Stimulated activated CD4-positive, alpha-beta T cell treated with anti-CD3 and anti-CD28 coated beads, Interleukin-15, amount 100 ng/mL, for 48 hours (primary cell): ENCODE measurements around the gene PNN.
"Not testable (repeated sequence)": the region's sequence is repeated elsewhere in the genome, so short reads cannot be mapped to it uniquely, and the experiment has no call there.

Source experiments
- DNase-seq, 2 donors: peaks; one replicate each; pipeline ENCODE4 v3.0.0-alpha.2; 2020; ENCODE audit warnings: low read depth in 2 of 2

The PNN gene

DNA sequence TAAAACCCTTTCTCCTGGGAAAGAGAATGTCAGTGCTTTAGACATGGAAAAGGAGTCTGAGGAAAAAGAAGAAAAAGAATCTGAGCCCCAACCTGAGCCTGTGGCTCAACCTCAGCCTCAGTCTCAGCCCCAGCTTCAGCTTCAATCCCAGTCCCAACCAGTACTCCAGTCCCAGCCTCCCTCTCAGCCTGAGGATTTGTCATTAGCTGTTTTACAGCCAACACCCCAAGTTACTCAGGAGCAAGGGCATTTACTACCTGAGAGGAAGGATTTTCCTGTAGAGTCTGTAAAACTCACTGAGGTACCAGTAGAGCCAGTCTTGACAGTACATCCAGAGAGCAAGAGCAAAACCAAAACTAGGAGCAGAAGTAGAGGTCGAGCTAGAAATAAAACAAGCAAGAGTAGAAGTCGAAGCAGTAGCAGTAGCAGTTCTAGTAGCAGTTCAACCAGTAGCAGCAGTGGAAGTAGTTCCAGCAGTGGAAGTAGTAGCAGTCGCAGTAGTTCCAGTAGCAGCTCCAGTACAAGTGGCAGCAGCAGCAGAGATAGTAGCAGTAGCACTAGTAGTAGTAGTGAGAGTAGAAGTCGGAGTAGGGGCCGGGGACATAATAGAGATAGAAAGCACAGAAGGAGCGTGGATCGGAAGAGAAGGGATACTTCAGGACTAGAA is 6.1 kb downstream of the PNN start:
- no peak for DNase-seq

DNA sequence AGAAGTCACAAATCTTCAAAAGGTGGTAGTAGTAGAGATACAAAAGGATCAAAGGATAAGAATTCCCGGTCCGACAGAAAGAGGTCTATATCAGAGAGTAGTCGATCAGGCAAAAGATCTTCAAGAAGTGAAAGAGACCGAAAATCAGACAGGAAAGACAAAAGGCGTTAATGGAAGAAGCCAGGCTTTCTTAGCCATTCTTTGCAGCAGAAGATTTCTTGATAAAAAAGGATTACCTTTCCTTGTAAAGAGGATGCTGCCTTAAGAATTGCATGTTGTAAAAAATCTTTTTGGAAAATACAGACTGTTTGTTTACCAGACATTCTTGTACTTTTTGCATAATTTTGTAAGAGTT is 6.6 kb downstream of the PNN start:
- no peak for DNase-seq

GRCh38 chr14:39182770-39183684 is 8.0 kb downstream of the PNN start:
- DNase-seq = no peak

GRCh38 chr14:39183685-39184003 is 8.6 kb downstream of the PNN start:
- DNase-seq = not testable (repeated sequence)

DNA sequence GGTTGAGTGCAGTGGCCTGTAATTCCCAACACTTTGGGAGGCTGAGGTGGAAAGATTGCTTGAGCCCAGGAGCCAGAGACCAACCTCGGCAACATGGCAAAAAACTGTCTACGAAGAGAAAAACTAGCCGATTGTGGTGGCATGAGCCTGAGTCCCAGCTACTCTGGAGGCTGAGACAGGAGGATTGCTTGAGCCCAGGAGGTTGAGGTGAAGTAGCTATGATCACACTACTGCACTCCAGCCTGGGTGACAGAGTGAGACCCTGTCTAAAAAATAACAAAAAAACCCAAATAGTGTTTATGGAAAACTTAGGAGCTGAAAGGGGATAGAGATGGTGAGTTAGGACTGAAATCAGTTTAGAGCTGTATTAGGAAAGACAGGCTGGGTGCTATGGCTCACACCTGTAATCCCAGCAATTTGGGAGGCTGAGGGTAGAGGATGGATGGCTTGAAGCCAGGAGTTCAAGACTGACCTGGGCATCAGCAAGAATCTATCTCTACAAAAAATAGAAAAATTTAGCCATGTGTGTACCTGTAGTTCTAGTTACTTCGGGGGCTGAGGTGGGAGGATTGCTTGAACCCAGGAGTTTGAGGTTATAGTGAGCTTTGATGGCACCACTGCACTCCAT is 9.7 kb downstream of the PNN start:
- DNase-seq = no peak

DNA sequence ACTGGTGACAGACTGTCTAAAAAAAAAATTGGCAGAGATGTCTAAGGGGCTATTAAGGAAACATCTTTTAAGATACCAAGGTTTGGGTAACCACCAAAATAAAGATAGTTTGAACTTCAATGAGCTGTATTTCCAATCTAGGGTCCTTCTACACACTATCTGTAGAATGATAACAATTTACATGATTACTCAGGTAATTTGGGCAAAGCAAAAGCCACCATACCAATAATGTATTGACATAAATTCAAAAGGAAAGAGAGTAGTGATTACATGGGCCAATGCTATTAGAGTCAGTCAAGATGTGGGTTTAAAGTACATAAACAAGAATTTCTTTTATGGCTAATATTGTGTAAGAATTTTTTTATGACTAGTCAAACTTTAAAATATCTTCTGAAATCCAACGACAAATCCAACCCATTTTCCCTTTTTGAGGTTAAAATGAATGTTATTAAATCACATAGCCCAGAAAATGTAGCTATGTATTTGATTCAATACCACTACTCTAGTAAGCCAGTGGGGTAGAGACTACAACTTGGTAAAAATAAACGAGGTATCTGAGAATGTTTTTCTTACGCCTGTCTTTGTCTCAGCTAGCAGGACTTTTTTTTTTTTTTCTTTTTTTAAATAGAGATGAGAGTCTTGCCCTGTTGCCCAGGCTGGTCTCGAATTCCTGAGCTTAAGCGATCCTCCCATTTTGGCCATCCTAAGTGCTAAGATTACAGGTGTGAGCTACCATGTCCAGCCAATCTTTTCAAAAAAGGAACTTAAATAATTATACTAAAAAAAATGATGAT is 10.4 kb downstream of the PNN start:
- DNase-seq = no peak

- no peak for DNase-seq
These were observed 12.0 kb downstream of the PNN start for GRCh38 chr14:39186941-39187525.

DNA sequence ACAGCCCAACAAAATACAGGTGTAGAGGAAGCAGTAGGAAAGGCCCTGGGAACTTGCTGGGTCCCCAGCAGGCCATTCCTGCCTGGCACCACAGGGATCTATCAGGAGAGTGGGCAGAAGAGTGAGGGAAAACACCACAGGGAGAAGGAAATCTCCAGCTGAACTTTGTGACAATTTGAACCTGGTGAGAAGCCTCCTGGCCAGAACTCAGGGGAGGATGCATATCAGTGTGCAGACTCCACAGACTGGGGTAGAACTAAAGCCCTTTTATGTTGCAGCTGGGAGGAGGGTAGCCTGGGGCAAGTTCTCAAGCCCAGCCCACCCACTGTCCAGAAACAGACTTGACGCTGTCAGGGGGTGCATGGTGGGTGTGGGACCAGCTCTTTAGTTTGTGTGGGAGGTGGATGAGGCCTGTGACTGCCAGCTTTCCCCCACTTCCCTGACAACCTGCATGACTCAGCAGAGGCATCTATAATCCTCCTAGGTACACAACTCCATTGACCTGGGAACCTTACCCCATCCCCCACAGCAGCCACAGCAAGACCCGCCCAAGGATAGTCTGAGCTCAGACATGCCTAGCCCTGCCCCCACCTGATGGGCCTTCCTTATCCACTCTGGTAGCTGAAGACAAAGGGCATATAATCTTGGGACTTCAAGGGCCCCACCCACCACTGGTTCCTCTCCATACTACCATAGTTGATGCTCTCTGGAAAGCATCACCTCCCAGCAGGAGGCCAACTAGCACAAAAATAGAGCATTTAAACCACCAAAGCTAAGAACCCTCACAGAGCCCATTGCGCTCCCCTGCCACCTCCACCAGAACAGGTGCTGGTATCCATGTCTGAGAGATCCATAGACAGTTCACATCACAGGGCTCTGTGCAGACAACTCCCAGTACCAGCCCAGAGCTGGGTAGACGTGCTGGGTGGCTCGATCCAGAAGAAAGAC is 28.9 kb downstream of the PNN start:
- no peak for DNase-seq

DNA sequence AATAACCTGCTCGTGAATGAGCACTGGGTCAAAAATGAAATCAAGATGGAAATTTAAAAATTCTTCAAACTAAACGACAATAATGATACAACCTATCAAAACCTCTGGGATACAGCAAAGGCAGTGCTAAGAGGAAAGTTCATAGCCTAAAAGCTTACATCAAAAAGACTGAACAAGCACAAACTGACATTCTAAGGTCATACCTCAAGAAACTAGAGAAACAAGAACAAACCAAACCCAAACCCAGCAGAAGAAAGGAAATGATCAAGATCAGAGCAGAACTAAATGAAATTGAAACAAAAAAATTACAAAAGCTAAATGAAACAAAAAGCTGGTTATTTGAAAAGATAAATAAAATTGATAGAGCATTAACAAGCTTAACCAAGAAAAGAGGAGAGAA is 32.4 kb downstream of the PNN start:
- DNase-seq = not testable (repeated sequence)

GRCh38 chr14:39211109-39211741 is 36.2 kb downstream of the PNN start:
- no peak for DNase-seq

GRCh38 chr14:39212034-39212433 is 37.0 kb downstream of the PNN start:
- no peak for DNase-seq

- no peak for DNase-seq
These were observed 37.6 kb downstream of the PNN start for GRCh38 chr14:39212693-39213092.

- DNase-seq = no peak
These were observed 42.3 kb downstream of the PNN start for GRCh38 chr14:39217214-39217879.

DNA sequence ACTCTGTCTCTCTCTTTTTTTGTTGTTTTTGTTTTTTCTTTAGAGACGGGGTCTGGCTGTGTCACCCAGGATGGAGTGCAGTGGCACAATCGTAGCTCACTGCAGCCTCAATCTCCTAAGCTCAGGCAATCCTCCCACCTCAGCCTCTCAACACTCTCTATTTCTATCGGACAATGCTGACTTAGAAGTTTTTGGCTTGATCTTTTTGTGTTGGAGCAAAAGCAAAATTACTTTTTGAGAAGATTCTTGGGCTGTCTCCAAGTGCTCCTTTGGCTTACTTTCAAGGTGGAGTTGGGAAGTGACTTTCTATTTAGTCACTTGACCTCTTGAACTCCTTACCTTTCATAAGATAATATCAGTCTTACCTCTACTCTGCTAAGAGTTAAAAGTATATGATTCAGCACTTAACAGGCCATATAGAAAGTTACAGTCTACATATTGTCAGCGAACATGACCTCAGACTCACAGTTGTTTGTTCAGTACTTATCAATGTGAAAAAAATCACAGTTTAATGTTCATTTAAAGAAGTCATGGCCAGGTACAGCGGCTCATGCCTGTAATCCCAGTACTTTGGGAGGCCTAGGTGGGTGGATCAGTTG is 43.2 kb downstream of the PNN start:
- DNase-seq = no peak

DNA sequence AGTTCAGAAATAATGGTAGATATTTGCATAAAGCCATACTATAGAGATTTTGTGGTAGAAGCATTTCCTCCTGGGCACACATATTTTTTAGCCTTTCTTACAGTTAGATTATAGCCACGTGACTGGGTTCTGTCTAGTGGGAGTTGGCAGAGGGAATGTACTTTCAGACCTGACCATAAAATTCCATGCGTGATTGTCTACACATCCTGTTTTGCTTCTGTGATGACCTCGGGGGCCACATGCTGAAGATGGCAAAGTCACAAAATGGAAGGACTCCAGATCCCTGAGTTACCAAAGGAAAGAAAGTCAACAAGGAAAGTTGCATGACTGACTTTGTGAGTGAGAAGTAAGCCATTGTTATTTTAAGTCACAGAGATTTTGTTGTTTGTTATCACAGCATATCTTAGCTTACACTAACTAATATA is 44.0 kb downstream of the PNN start:
- no peak for DNase-seq

GRCh38 chr14:39220473-39220872 is 45.4 kb downstream of the PNN start:
- DNase-seq = not testable (repeated sequence)

- no peak for DNase-seq
These were observed 53.0 kb downstream of the PNN start for GRCh38 chr14:39228044-39228443.

GRCh38 chr14:39228509-39229221 is 53.6 kb downstream of the PNN start:
- DNase-seq = peak in 1 of 2 donors; percentile 12

GRCh38 chr14:39229222-39229543 is 54.1 kb downstream of the PNN start:
- peak; percentile 45 to 52 for DNase-seq
